ENCODE data around the gene HIF1AN.

The HIF1AN gene

GRCh38 chr10:100520811-100521210 lies 14.9 kb upstream of the HIF1AN start:
- Histone ChIP-seq H3K36me3 (ENCODE audit: control insufficient read depth in 2 of 2, insufficient read depth in 2 of 2, low read length in 2 of 2) (peaks cover 24 to 28% of the 10 kb centered on the region in 2 donors), H3K27me3 (ENCODE audit: control insufficient read depth in 1 of 2, insufficient read depth in 2 of 2, low read length in 2 of 2) (no peaks in the 10 kb centered on the region), H3K4me1 (ENCODE audit: control insufficient read depth, insufficient read depth, low read length) (peaks cover 12% of the 10 kb centered on the region), H3K9ac (ENCODE audit: low read length in 2 of 2) (no peak overlapping the region), H3K27ac (ENCODE audit: low read length) (no peak overlapping the region), H3K9me3 (ENCODE audit: control insufficient read depth in 2 of 2, low read length in 2 of 2) (no peaks in the 10 kb centered on the region), H3K4me3 (ENCODE audit: low read length in 2 of 2) (no peak overlapping the region)

DNA sequence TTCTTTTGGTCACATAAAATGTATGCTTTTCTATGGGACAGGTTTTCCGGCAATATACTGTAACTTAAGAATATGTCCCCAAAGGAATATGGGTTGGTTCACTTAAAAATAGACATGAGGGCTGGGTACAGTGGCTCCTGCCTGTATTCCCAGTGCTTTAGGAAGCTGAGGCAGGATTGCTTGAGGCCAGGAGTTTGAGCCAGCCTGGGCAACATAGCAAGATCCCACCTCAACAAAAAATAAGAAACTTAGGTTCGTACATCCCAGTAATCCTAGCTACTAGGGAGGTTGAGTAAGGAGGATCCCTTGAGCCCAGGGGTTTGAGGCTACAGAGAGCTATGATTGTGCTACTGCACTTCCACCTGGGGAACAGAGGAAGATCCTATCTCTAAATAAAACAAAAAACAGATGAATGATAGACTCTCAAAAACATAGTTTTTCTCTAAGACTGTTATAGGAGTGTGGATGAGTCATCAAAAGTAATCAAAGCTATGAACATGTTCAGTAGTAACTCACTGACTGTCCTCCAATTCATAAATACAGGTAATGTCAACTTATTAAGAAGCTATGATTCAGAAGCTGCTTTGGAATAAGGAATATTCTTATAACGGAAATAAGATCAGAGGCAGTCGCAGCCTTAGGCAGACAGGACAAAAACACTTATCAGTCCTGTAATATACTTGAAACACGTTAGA lies 13.5 kb upstream of the HIF1AN start:
- Histone ChIP-seq H3K27me3 (ENCODE audit: control insufficient read depth in 1 of 2, insufficient read depth in 2 of 2, low read length in 2 of 2) (no peaks in the 10 kb centered on the region), H3K9ac (ENCODE audit: low read length in 2 of 2) (no peak overlapping the region), H3K27ac (ENCODE audit: low read length) (no peak overlapping the region), H3K4me1 (ENCODE audit: control insufficient read depth, insufficient read depth, low read length) (peaks cover 12% of the 10 kb centered on the region), H3K9me3 (ENCODE audit: control insufficient read depth in 2 of 2, low read length in 2 of 2) (no peaks in the 10 kb centered on the region), H3K36me3 (ENCODE audit: control insufficient read depth in 2 of 2, insufficient read depth in 2 of 2, low read length in 2 of 2) (peaks cover 32 to 37% of the 10 kb centered on the region in 2 donors), H3K4me3 (ENCODE audit: low read length in 2 of 2) (no peak overlapping the region)

DNA sequence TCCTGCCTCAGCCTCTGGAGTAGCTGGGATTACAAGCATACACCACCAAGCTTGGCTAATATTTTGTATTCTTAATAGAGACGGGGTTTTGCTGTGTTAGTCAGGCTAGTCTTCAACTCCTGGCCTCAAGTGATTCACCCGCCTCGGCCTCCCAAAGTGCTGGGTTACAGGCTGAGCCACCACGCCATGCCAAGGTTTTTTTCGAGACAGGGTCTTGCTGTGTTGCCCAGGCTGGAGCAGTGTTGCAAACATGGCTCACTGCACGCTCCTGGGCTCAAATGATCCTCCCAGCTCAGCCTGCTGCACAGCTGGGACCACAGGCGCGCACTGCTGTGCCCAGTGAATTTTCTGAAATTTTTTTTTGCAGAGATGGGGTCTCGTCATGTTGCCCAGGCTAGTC lies 12.8 kb upstream of the HIF1AN start:
- Histone ChIP-seq H3K4me1 (ENCODE audit: control insufficient read depth, insufficient read depth, low read length) (peaks cover 12% of the 10 kb centered on the region), H3K4me3 (ENCODE audit: low read length in 2 of 2) (no peak overlapping the region), H3K9me3 (ENCODE audit: control insufficient read depth in 2 of 2, low read length in 2 of 2) (no peaks in the 10 kb centered on the region), H3K9ac (ENCODE audit: low read length in 2 of 2) (no peak overlapping the region), H3K27ac (ENCODE audit: low read length) (no peak overlapping the region), H3K27me3 (ENCODE audit: control insufficient read depth in 1 of 2, insufficient read depth in 2 of 2, low read length in 2 of 2) (no peaks in the 10 kb centered on the region), H3K36me3 (ENCODE audit: control insufficient read depth in 2 of 2, insufficient read depth in 2 of 2, low read length in 2 of 2) (peaks cover 32 to 37% of the 10 kb centered on the region in 2 donors)

DNA sequence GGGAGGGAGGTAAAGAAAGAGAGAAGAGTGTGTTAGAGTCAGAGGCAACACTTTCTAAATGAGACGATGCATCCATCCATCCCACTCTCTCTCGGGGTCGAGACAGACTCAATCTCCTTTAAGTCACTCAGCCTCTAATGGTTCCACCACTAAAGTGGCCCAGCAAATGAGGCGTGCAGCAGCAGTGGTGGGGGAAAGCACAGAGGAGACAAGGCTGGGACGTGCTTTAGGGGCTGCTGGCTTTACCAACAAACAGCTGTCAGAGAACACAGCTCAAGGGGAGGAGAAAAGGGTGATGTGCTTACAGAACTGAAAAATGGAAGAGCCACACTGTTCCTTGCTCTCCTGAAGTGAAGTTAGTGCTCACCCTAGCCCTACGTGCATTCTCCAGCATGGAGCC lies 11.5 kb upstream of the HIF1AN start:
- Histone ChIP-seq H3K27me3 (ENCODE audit: control insufficient read depth in 1 of 2, insufficient read depth in 2 of 2, low read length in 2 of 2) (no peaks in the 10 kb centered on the region), H3K27ac (ENCODE audit: low read length) (no peak overlapping the region), H3K36me3 (ENCODE audit: control insufficient read depth in 2 of 2, insufficient read depth in 2 of 2, low read length in 2 of 2) (peaks cover 35 to 37% of the 10 kb centered on the region in 2 donors), H3K4me1 (ENCODE audit: control insufficient read depth, insufficient read depth, low read length) (peaks cover 19% of the 10 kb centered on the region), H3K9ac (ENCODE audit: low read length in 2 of 2) (no peak overlapping the region), H3K9me3 (ENCODE audit: control insufficient read depth in 2 of 2, low read length in 2 of 2) (no peaks in the 10 kb centered on the region), H3K4me3 (ENCODE audit: low read length in 2 of 2) (no peak overlapping the region)

DNA sequence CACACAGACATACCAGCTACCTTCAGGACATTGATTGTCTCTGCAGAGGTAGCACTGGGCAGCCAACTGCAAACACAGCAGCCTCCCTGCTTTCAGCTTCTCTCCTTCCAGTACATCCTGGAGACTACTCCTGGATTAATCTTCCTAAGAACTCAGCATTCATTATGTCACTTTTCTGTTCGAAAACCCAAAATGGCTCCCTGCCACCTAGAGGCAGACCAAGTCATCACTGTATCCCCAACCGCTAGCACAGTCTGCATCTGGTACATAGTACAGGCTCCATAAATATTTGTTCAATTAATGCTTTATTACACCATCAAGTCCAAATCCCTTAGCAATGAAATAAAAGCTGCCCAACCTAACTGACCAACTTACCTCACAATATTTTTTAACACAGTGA lies 11.1 kb upstream of the HIF1AN start:
- Histone ChIP-seq H3K4me1 (ENCODE audit: control insufficient read depth, insufficient read depth, low read length) (peaks cover 16% of the 10 kb centered on the region), H3K27ac (ENCODE audit: low read length) (no peak overlapping the region), H3K27me3 (ENCODE audit: control insufficient read depth in 1 of 2, insufficient read depth in 2 of 2, low read length in 2 of 2) (no peaks in the 10 kb centered on the region), H3K4me3 (ENCODE audit: low read length in 2 of 2) (no peak overlapping the region), H3K9ac (ENCODE audit: low read length in 2 of 2) (no peak overlapping the region), H3K9me3 (ENCODE audit: control insufficient read depth in 2 of 2, low read length in 2 of 2) (no peaks in the 10 kb centered on the region), H3K36me3 (ENCODE audit: control insufficient read depth in 2 of 2, insufficient read depth in 2 of 2, low read length in 2 of 2) (peaks cover 35 to 37% of the 10 kb centered on the region in 2 donors)

- H3K27ac ChIP-seq (ENCODE audit: low read length) = peak overlapping the region; percentile 80
- H3K27me3 ChIP-seq (ENCODE audit: control insufficient read depth in 1 of 2, insufficient read depth in 2 of 2, low read length in 2 of 2) = no peaks in the 10 kb centered on the region
- peak overlapping the region; percentile 95 to 99 for H3K4me3 ChIP-seq (ENCODE audit: low read length in 2 of 2)
- H3K9ac ChIP-seq (ENCODE audit: low read length in 2 of 2) = peak overlapping the region; percentile 97 to 98
- H3K4me1 ChIP-seq (ENCODE audit: control insufficient read depth, insufficient read depth, low read length) = peaks cover 21% of the 10 kb centered on the region
- H3K9me3 ChIP-seq (ENCODE audit: control insufficient read depth in 2 of 2, low read length in 2 of 2) = no peaks in the 10 kb centered on the region
- peaks cover 34 to 35% of the 10 kb centered on the region in 2 donors for H3K36me3 ChIP-seq (ENCODE audit: control insufficient read depth in 2 of 2, insufficient read depth in 2 of 2, low read length in 2 of 2)
Measured at GRCh38 chr10:100528123-100528886, 7.4 kb upstream of the HIF1AN start.

GRCh38 chr10:100528921-100529474 lies 6.7 kb upstream of the HIF1AN start:
- H3K4me3 ChIP-seq (ENCODE audit: low read length in 2 of 2) = peak overlapping the region; percentile 95 to 99
- H3K27me3 ChIP-seq (ENCODE audit: control insufficient read depth in 1 of 2, insufficient read depth in 2 of 2, low read length in 2 of 2) = no peaks in the 10 kb centered on the region
- H3K36me3 ChIP-seq (ENCODE audit: control insufficient read depth in 2 of 2, insufficient read depth in 2 of 2, low read length in 2 of 2) = peaks cover 28 to 29% of the 10 kb centered on the region in 2 donors
- peaks cover 21% of the 10 kb centered on the region for H3K4me1 ChIP-seq (ENCODE audit: control insufficient read depth, insufficient read depth, low read length)
- H3K9me3 ChIP-seq (ENCODE audit: control insufficient read depth in 2 of 2, low read length in 2 of 2) = no peaks in the 10 kb centered on the region
- H3K9ac ChIP-seq (ENCODE audit: low read length in 2 of 2) = peak overlapping the region; percentile 97 to 98
- H3K27ac ChIP-seq (ENCODE audit: low read length) = peak overlapping the region; percentile 80

GRCh38 chr10:100529475-100530298 lies 6.1 kb upstream of the HIF1AN start, which contains the start of gene NDUFB8:
NDUFB8 (minus strand) TSS chr10:100529871; CDS start chr10:100529851, 20 bp downstream.
- H3K36me3 ChIP-seq (ENCODE audit: control insufficient read depth in 2 of 2, insufficient read depth in 2 of 2, low read length in 2 of 2) = peaks cover 21 to 23% of the 10 kb centered on the region in 2 donors
- no peaks in the 10 kb centered on the region for H3K9me3 ChIP-seq (ENCODE audit: control insufficient read depth in 2 of 2, low read length in 2 of 2)
- H3K4me3 ChIP-seq (ENCODE audit: low read length in 2 of 2) = peak within 1 kb of the TSS; percentile 95 to 99
- H3K9ac ChIP-seq (ENCODE audit: low read length in 2 of 2) = peak within 1 kb of the TSS; percentile 97 to 98
- no peaks in the 10 kb centered on the region for H3K27me3 ChIP-seq (ENCODE audit: control insufficient read depth in 1 of 2, insufficient read depth in 2 of 2, low read length in 2 of 2)
- H3K27ac ChIP-seq (ENCODE audit: low read length) = peak within 1 kb of the TSS; percentile 80
- H3K4me1 ChIP-seq (ENCODE audit: control insufficient read depth, insufficient read depth, low read length) = peaks cover 21% of the 10 kb centered on the region

GRCh38 chr10:100531761-100532160 lies 4.0 kb upstream of the HIF1AN start:
- H3K27ac ChIP-seq (ENCODE audit: low read length) = no peak overlapping the region
- no peak overlapping the region for H3K4me3 ChIP-seq (ENCODE audit: low read length in 2 of 2)

GRCh38 chr10:100534726-100535125 lies 1.0 kb upstream of the HIF1AN start:
- peaks cover 5 to 8% of the 10 kb centered on the region in 2 donors for H3K36me3 ChIP-seq (ENCODE audit: control insufficient read depth in 2 of 2, insufficient read depth in 2 of 2, low read length in 2 of 2)
- H3K27ac ChIP-seq (ENCODE audit: low read length) = no peak overlapping the region
- H3K4me1 ChIP-seq (ENCODE audit: control insufficient read depth, insufficient read depth, low read length) = peaks cover 20% of the 10 kb centered on the region
- no peak overlapping the region for H3K4me3 ChIP-seq (ENCODE audit: low read length in 2 of 2)
- H3K9me3 ChIP-seq (ENCODE audit: control insufficient read depth in 2 of 2, low read length in 2 of 2) = no peaks in the 10 kb centered on the region
- H3K9ac ChIP-seq (ENCODE audit: low read length in 2 of 2) = peak overlapping the region in 1 of 2 donors; percentile 69
- no peaks in the 10 kb centered on the region for H3K27me3 ChIP-seq (ENCODE audit: control insufficient read depth in 1 of 2, insufficient read depth in 2 of 2, low read length in 2 of 2)

More at GRCh38 chr10:100531761-100532160, 4.0 kb upstream of the HIF1AN start:
- Histone ChIP-seq H3K9me3 (ENCODE audit: control insufficient read depth in 2 of 2, low read length in 2 of 2) (no peaks in the 10 kb centered on the region), H3K36me3 (ENCODE audit: control insufficient read depth in 2 of 2, insufficient read depth in 2 of 2, low read length in 2 of 2) (peaks cover 3% of the 10 kb centered on the region in 2 donors), H3K27me3 (ENCODE audit: control insufficient read depth in 1 of 2, insufficient read depth in 2 of 2, low read length in 2 of 2) (no peaks in the 10 kb centered on the region), H3K9ac (ENCODE audit: low read length in 2 of 2) (no peak overlapping the region), H3K4me1 (ENCODE audit: control insufficient read depth, insufficient read depth, low read length) (peaks cover 29% of the 10 kb centered on the region)
